Measurements from ENCODE around the gene NTMT2. TPM values are rescaled to one million over a fixed set of nuclear protein-coding genes. Genes with fewer than 3 reads are reported as not detected.

NTMT2 gene
- total and polyA plus RNA-seq, 2 of the 8 experiments (the other 6 are each of a cell fraction or from before 2014, with no cell fraction given) = 0.38 TPM; not detected in 1

GRCh38 chr1:170114906-170115305 is 30.9 kb upstream of the NTMT2 start (continued):
- TF ChIP-seq ATF2 (IDR thresholded peaks at IDR 0.05; ENCODE audit: low read length) (no peak), HDAC2 (IDR thresholded peaks at IDR 0.05; ENCODE audit: borderline replicate concordance in 1 of 2, low read depth in 2 of 2, low read length in 2 of 2) (no peak), ZNF274 (IDR thresholded peaks at IDR 0.05; ENCODE audit: borderline replicate concordance, extremely low read depth, low read length) (no peak), TEAD4 (IDR thresholded peaks at IDR 0.05; ENCODE audit: low read depth, low read length) (no peak), NANOG (IDR thresholded peaks at IDR 0.05; ENCODE audit: insufficient read depth, low read depth, low read length, poor library complexity, severe bottlenecking) (no peak)
